ENCODE data around the gene TCP11L2.

- no peak for TF ChIP-seq POLR2A (IDR thresholded peaks at IDR 0.05; ENCODE audit: low read length)
- no peak for TF ChIP-seq GATA1 (IDR thresholded peaks at IDR 0.05; ENCODE audit: low read depth, low read length)
Observed at GRCh38 chr12:106369624-106370346, 67.3 kb downstream of the TCP11L2 start.
